Panc1 (cell line): ENCODE data around the gene MAP2K1.

Source experiments
- POLR2AphosphoS5 ChIP-seq: IDR thresholded peaks from 2 replicates; pipeline ENCODE4 v1.6.1; 2012; ENCODE audit warnings: mild to moderate bottlenecking, low read depth, low read length, moderate library complexity
- TCF7L2 ChIP-seq: IDR thresholded peaks from 2 replicates; pipeline ENCODE4 v1.6.1; 2011; ENCODE audit warnings: mild to moderate bottlenecking, low read depth, low read length, inconsistent platforms

GRCh38 chr15:66503780-66504562, 117.3 kb downstream of the MAP2K1 start:
- TF ChIP-seq TCF7L2 (no peak), POLR2AphosphoS5 (0 out of 2 replicates have a peak, but pooled peaks have one; percentile 6)
